ENCODE results near the gene ATF4. TPM values are rescaled to one million over a fixed set of nuclear protein-coding genes. Genes with fewer than 3 reads are reported as not detected.
"Not testable (repeated sequence)": the region's sequence is repeated elsewhere in the genome, so short reads cannot be mapped to it uniquely, and the experiment has no call there.

The ATF4 gene
- total RNA-seq, 1 donor from 2014 or later: 125 TPM

GRCh38 chr22:39511226-39511625, 9.1 kb upstream of the ATF4 start:
- no peak for DNase-seq

- DNase-seq: no peak
Observed at GRCh38 chr22:39512026-39512425, 8.3 kb upstream of the ATF4 start.

- DNase-seq: no peak
Observed at GRCh38 chr22:39513791-39514190, 6.6 kb upstream of the ATF4 start.

GRCh38 chr22:39514373-39514973, 5.9 kb upstream of the ATF4 start:
- no peak for DNase-seq

- DNase-seq: no peak
Observed at GRCh38 chr22:39515266-39516050, 4.9 kb upstream of the ATF4 start.

GRCh38 chr22:39517470-39517869, 2.9 kb upstream of the ATF4 start:
- no peak for DNase-seq

GRCh38 chr22:39518144-39518786, 2.1 kb upstream of the ATF4 start:
- DNase-seq: no peak

GRCh38 chr22:39518996-39519680, 1.2 kb upstream of the ATF4 start:
- DNase-seq: no peak

GRCh38 chr22:39519681-39520225, 609 bp upstream of the ATF4 start:
- DNase-seq: peak; percentile 34

GRCh38 chr22:39521106-39521885, 934 bp downstream of the ATF4 start:
- DNase-seq: peak; percentile 34

GRCh38 chr22:39522091-39522490, 1.7 kb downstream of the ATF4 start:
- DNase-seq: not testable (repeated sequence)

- no peak for DNase-seq
Observed at GRCh38 chr22:39522567-39523300, 2.4 kb downstream of the ATF4 start.

- DNase-seq: no peak
Observed at GRCh38 chr22:39524089-39524752, 3.9 kb downstream of the ATF4 start.

GRCh38 chr22:39524753-39525657, 4.6 kb downstream of the ATF4 start:
- no peak for DNase-seq

GRCh38 chr22:39525658-39525975, 5.3 kb downstream of the ATF4 start:
- no peak for DNase-seq

- DNase-seq: no peak
Observed at GRCh38 chr22:39526736-39527171, 6.4 kb downstream of the ATF4 start.

- DNase-seq: no peak
Observed at GRCh38 chr22:39527481-39527961, 7.2 kb downstream of the ATF4 start.

- no peak for DNase-seq
Observed at GRCh38 chr22:39528080-39528661, 7.8 kb downstream of the ATF4 start.
